ENCODE measurements around the gene ZNF646.

ZNF646 gene

DNA sequence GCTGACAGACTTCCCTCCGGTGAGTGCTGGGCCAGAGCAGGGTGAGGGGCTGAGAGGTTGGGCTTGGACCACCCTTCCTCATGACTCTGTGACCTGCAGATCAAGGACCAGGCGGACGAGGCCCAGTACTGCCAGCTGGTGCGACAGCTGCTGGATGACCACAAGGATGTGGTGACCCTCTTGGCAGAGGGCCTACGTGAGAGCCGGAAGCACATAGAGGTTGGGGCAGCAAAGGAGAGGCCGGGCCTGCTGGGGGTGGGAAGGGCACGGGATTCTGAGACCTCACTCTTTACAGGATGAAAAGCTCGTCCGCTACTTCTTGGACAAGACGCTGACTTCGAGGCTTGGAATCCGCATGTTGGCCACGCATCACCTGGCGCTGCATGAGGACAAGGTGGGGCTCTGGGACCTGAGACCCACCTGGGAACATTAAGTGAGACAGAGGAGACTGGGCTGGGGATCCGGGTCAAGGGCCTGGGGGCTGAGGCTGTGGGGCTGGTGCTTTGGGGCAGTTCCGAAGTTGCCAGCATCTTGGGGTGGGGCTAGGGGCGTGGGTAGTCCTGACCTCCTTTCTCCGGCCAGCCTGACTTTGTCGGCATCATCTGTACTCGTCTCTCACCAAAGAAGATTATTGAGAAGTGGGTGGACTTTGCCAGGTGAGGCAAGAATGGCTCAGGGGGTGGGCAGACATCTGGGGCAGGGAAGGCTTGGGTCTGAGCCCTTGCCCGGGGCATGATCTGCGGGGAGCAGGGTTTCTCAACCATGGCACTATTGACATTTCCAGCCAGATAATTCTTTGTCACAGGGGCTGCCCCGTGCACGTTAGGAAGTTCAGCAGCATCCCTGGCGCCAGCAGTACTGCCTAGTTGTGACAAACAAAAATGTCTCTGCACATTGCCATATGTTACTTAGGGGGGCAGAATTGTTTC, 36.1 kb downstream of the ZNF646 start:
- DNase-seq, result no peak

GRCh38 chr16:31111881-31112466, 37.8 kb downstream of the ZNF646 start:
- DNase-seq, result no peak

DNA sequence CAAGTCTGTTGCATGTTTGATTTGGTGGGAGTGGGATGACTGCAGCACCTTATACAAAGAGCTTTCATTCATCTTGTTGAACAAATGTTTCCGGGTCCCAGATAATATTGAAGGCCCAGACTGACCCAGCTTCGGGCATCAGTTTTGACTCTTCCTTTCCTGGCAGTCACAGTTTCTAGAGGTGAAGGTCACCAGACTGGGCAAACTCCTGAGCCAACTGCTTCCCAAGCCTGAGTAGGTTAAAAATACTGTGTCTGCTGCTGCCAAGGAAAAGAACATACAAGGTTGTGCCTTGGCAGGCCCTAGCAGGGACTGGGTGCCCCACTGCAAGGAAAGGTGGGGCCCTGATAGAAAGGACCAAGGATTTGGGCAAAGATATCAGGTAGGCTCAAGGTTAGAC, 38.5 kb downstream of the ZNF646 start:
- DNase-seq, result no peak

DNA sequence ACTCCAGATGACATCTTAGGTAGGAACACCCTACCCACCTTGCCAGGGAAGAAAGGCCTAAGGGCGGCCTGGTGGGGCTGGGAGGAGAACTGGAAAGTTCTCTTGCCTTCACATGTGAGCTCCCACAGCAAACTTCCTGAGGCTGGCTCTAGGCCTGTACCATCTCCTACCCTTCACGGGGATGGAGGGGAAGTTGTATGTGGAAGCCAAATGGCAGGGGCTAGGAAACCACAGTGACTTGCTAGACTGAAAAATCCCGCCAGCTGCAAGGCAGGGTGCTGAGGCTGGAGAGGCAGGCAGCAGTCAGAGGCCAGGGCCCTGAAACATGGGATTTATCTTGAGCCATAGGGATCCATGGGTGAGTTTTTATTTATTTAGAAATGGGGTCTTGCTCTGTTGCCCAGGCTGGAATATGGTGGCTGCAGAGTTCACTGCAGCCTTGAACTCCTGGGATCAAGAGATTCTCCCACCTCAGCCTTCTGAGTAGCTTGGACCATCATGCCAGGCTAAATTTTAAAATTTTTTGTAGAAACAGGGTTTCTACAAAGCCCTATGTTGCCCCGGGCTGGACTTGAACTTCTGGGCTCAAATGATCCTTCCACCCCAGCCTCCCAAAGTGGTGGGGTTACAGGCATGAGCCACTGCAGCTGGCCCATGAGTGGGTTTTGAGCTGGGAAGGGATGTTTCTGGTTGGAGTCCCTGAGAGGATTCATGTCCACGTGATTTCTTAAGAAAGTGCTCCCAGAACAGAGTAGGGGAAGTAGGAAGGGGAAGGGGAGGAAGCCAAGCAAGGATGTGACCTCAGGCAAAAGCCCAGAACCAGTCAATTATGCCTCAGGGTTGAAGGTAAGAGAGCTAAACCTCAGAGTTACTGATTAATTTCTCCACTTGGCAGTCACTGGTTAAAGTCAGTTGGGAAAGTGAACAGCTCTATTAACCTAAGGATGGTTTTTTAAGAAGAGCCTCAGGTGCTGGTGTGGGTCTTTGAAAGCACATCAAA, 39.2 kb downstream of the ZNF646 start:
- DNase-seq, result no peak

GRCh38 chr16:31114468-31114867, 40.2 kb downstream of the ZNF646 start:
- DNase-seq, result no peak

GRCh38 chr16:31117384-31118222, 43.4 kb downstream of the ZNF646 start, which contains the start of gene KAT8:
Gene KAT8, plus strand, starts transcription at chr16:31117664. Its CDS starts 18 bp downstream, at chr16:31117682.
- peak; percentile 94 to 95 for DNase-seq

- DNase-seq, result no peak
Observed at GRCh38 chr16:31118223-31119155, 44.3 kb downstream of the ZNF646 start.

DNA sequence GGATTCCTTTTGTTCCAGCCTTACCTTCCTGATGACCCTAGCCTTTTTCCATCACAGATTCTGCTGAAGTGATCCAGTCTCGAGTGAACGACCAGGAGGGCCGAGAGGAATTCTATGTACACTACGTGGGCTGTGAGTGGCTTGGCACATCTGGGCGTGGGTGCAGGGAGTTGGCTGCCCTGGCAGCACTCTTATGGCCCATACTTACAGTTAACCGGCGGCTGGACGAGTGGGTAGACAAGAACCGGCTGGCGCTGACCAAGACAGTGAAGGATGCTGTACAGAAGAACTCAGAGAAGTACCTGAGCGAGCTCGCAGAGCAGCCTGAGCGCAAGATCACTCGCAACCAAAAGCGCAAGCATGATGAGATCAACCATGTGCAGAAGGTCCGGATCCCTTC, 45.9 kb downstream of the ZNF646 start:
- no peak for DNase-seq

GRCh38 chr16:31125844-31126243, 51.6 kb downstream of the ZNF646 start:
- DNase-seq, result no peak

DNA sequence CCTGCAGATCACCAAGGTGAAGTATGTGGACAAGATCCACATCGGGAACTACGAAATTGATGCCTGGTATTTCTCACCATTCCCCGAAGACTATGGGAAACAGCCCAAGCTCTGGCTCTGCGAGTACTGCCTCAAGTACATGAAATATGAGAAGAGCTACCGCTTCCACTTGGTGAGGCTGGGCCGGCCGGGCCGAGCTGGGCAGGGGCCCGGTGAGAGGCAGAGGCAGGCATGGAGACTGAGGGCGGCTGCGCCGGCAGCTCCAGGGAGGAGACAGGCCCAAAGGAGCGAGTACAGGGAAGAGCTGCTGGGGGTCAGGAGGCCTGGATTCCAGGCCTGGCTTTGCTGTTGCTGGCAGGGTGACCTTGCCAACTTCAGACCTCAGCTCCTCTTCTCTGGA, 53.0 kb downstream of the ZNF646 start:
- DNase-seq, result no peak

GRCh38 chr16:31128711-31129567, 54.7 kb downstream of the ZNF646 start:
- DNase-seq, result no peak

DNA sequence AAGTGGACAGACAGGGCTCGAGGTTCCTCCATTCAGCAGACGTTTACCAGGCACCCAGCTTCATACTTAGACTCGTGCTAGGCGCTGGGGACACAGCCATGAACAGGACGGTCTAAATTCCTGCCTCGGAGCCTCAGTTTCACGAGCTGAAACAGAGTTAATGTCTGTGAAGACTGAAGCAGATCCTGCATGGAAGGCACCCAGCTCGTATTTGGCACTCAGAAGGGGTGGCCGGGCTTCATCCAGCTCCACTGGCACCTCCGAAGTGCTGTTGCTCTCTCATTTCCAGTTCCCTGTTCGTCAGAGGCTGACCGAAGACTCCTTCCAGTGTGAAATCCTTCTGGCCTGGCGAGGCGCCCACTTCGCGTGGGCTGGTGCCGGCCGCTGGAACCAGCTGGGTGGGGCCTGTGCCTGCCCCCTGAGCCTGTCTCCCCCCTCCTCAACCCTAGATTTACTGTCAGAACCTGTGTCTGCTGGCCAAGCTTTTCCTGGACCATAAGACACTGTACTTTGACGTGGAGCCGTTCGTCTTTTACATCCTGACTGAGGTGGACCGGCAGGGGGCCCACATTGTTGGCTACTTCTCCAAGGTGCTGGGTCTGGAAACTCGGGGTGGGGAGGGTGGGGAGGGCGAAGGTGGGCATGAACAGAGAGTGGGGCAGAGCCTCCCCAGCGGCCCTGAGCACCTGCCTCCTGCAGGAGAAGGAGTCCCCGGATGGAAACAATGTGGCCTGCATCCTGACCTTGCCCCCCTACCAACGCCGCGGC, 55.5 kb downstream of the ZNF646 start:
- DNase-seq, result no peak

DNA sequence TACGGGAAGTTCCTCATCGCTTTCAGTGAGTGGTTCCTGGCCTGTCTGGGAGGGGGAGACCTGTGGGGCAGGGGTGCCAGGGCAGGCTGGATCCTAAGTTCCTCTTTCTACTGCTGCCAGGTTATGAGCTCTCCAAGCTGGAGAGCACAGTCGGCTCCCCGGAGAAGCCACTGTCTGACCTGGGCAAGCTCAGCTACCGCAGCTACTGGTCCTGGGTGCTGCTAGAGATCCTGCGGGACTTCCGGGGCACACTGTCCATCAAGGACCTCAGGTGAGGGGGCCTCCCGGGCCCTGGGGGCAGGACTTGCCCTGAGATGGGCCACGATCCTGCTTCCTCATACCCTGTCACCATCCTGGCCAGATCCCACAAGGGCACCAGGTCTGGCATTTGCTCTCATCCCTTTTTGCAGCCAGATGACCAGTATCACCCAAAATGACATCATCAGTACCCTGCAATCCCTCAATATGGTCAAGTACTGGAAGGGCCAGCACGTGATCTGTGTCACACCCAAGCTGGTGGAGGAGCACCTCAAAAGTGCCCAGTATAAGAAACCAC, 56.2 kb downstream of the ZNF646 start:
- no peak for DNase-seq

DNA sequence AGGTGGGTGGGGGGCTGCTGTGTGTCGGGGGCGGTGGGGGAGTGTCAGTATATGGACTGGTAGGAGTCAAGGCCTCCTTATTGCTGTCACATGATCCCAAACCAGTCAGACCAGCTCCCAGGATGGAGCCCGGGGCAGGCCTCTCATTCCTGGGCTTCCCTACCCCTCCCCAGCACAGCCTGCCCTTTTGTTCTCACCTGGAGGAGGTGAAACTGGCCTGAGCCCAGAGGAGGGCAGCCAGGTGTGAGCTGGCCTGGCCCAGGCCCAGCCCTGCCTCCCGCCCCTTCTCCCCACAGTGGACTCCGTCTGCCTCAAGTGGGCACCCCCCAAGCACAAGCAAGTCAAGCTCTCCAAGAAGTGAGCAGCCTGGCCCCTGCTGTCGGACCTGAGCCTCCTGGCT, 56.7 kb downstream of the ZNF646 start:
- no peak for DNase-seq

DNA sequence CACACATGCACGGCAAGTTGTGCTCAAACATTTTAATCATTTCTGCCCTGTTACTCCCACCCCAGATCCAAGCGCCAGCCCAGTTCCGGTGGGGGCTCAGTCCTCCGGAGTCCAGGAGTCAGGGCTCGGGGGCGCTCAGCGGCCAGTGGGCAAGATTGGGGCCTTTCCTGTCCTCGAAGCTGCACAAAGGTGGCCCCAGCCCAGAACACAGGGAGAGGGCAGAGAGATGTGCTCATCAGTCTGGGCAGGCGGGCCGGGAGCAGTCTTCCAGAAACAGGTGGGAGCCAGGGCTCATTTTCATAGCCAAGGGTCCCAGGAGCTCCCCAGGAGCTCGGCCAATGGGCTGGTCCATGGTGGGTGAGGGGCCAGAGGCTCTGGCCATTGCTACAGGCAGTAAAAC, 57.2 kb downstream of the ZNF646 start:
- no peak for DNase-seq

GRCh38 chr16:31131841-31132271, 57.6 kb downstream of the ZNF646 start:
- no peak for DNase-seq

GRCh38 chr16:31132303-31132979, 58.2 kb downstream of the ZNF646 start:
- no peak for DNase-seq

GRCh38 chr16:31133046-31133501, 58.9 kb downstream of the ZNF646 start:
- no peak for DNase-seq

Measured in NCI-H2081 (cell line).